HepG2 (cell line): ENCODE measurements around the gene FNDC3B. TPM values are rescaled to one million over a fixed set of nuclear protein-coding genes. Genes with fewer than 3 reads are reported as not detected.

Experiments
- ATAC-seq: fragments of 200-7000 bp; cut with Tn5 transposase; 3 replicates; pipeline ENCODE4 v1.9.1; 2020; ENCODE audit warnings: mild to moderate bottlenecking, moderate library complexity
- BruUV-seq: library from RNA; stranded (reverse); fragments of 400-500 nt; replicated peaks from 2 replicates; lab custom pipeline; 2021; lab: Mats Ljungman, UMichigan
- CTCF ChIA-PET: fragments of 300-600 bp; formaldehyde crosslinking; extraction: SDS; loops from one replicate; lab custom pipeline; 2021; ENCODE audit warnings: low total read pairs, inconsistent platforms, low intra/inter-chr PET ratio; lab: Yijun Ruan, JAX
- POLR2A ChIA-PET: fragments of 350-600 bp; sonication (Branson Sonifier 250); formaldehyde crosslinking; loops from one replicate; lab custom pipeline; 2020; ENCODE audit warnings: antibody characterized with exemption, inconsistent platforms; lab: Yijun Ruan, JAX
- DNase-seq: peaks from one replicate; pipeline ENCODE4 v3.0.0-alpha.2; 2015; ENCODE audit warnings: low spot score
- FAIRE-seq: peaks from 3 replicates; lab custom pipeline; 2011; peaks lifted over from hg19 to GRCh38; lab: Jason Lieb, UNC
- H2AFZ ChIP-seq: one replicate; pipeline ENCODE4 v1.6.1; 2011; ENCODE audit warnings: low read length, inconsistent platforms
- H3K27ac ChIP-seq: fragments of 300-600 bp; 3 replicates; pipeline ENCODE4 v1.8.0; 2011; ENCODE audit warnings: mixed run types, mild to moderate bottlenecking, mixed read lengths, low read length, inconsistent platforms; ENCODE audit not compliant: insufficient read depth; ENCODE audit errors: extremely low read length
- H3K27me3 ChIP-seq, 2 experiments: fragments of 200-600 bp in 1 of 2; 2 replicates in 1 of 2; 3 replicates in 1 of 2; pipeline versions ENCODE4 v1.6.0 to v1.8.0; 2011; ENCODE audit warnings: low read length in 2 of 2, mild to moderate bottlenecking in 2 of 2, moderate library complexity in 2 of 2, inconsistent platforms in 1 of 2; ENCODE audit not compliant: insufficient read depth in 2 of 2, control insufficient read depth in 1 of 2
- H3K36me3 ChIP-seq, 2 experiments: fragments of 200-600 bp in 1 of 2; replicated peaks in 1 of 2; 2 replicates in 1 of 2; 3 replicates in 1 of 2; pipeline versions ENCODE4 v1.5.1 to v1.8.0; 2011; ENCODE audit warnings: low read length in 2 of 2, inconsistent platforms in 1 of 2; ENCODE audit not compliant: insufficient read depth in 2 of 2, control insufficient read depth in 1 of 2
- H3K4me1 ChIP-seq: 2 replicates; pipeline ENCODE4 v1.5.1; 2012; ENCODE audit warnings: low read length, inconsistent platforms; ENCODE audit not compliant: insufficient read depth
- H3K4me2 ChIP-seq: 2 replicates; pipeline ENCODE4 v1.6.0; 2011; ENCODE audit warnings: low read depth, low read length, inconsistent platforms
- H3K4me3 ChIP-seq, 3 experiments: fragments of 200-600 bp in 1 of 3; sonication (generic), shearing (Covaris generic) in 1 of 3; replicated peaks in 1 of 3; 2 replicates each; pipeline ENCODE4 v1.5.1; 2011 to 2016; ENCODE audit warnings: low read length in 3 of 3, inconsistent platforms in 2 of 3, low read depth in 2 of 3, mild to moderate bottlenecking in 2 of 3, control low read depth in 1 of 3, mixed read lengths in 1 of 3; ENCODE audit not compliant: insufficient read depth in 1 of 3
- H3K79me2 ChIP-seq: one replicate; pipeline ENCODE4 v1.6.1; 2011; ENCODE audit warnings: low read length, inconsistent platforms; ENCODE audit not compliant: insufficient read depth
- H3K9ac ChIP-seq: 2 replicates; pipeline ENCODE4 v1.6.0; 2011; ENCODE audit warnings: mild to moderate bottlenecking, low read depth, low read length, inconsistent platforms; ENCODE audit not compliant: insufficient read depth
- H3K9me3 ChIP-seq: 2 replicates; pipeline ENCODE4 v1.5.1; 2012; ENCODE audit warnings: mild to moderate bottlenecking, low read length
- H4K20me1 ChIP-seq: 2 replicates; pipeline ENCODE4 v1.6.0; 2011; ENCODE audit warnings: inconsistent platforms, mild to moderate bottlenecking, low read length, moderate library complexity; ENCODE audit not compliant: insufficient read depth
- ARNT2 ChIP-seq: sonication (generic); formaldehyde crosslinking; IDR thresholded peaks from 2 replicates; pipeline ENCODE4 v1.8.0; 2022; ENCODE audit warnings: mild to moderate bottlenecking, low read depth, missing genetic modification reagents, moderate library complexity
- ATAD3A ChIP-seq: sonication (generic); formaldehyde crosslinking; IDR thresholded peaks from 2 replicates; pipeline ENCODE4 v1.4.0; 2020; ENCODE audit warnings: missing genetic modification reagents
- BRD4 ChIP-seq: sonication (generic); formaldehyde crosslinking; IDR thresholded peaks from 2 replicates; pipeline ENCODE4 v1.4.0; 2020; ENCODE audit warnings: missing genetic modification reagents
- CCDC6 ChIP-seq: sonication (generic); formaldehyde crosslinking; IDR thresholded peaks from 2 replicates; pipeline ENCODE4 v1.8.1; 2022; ENCODE audit warnings: mild to moderate bottlenecking, missing genetic modification reagents, moderate library complexity
- CREB1 ChIP-seq, 2 experiments: fragments of 450-650 bp in 1 of 2; IDR thresholded peaks; 2 replicates each; pipeline ENCODE4 v1.6.1; 2016 to 2017; ENCODE audit warnings: control low read depth in 1 of 2, mild to moderate bottlenecking in 1 of 2, missing compliant biosample characterization in 1 of 2, missing genetic modification characterization in 1 of 2
- GATAD1 ChIP-seq: IDR thresholded peaks from 2 replicates; pipeline ENCODE4 v1.6.1; 2016; ENCODE audit warnings: missing genetic modification reagents, missing compliant biosample characterization
- GLMP ChIP-seq: sonication (generic); formaldehyde crosslinking; IDR thresholded peaks from 2 replicates; pipeline ENCODE4 v1.9.0; 2021; ENCODE audit warnings: missing genetic modification reagents, mild to moderate bottlenecking, borderline replicate concordance
- HDAC6 ChIP-seq: fragments of 200-600 bp; sonication (generic); IDR thresholded peaks from 2 replicates; pipeline ENCODE4 v1.7.0; 2017; ENCODE audit warnings: mild to moderate bottlenecking, antibody characterized with exemption, low read length, low read depth
- HMGXB4 ChIP-seq, 2 experiments: sonication (generic) in 1 of 2; formaldehyde crosslinking in 1 of 2; IDR thresholded peaks; 2 replicates each; pipeline versions ENCODE4 v1.4.0 to v1.6.1; 2018 to 2020; ENCODE audit warnings: missing genetic modification reagents in 2 of 2, borderline replicate concordance in 1 of 2, low read depth in 1 of 2, mild to moderate bottlenecking in 1 of 2, missing biosample characterization in 1 of 2
- HNRNPL ChIP-seq: fragments of 200-400 bp; formaldehyde crosslinking; IDR thresholded peaks from 2 replicates; pipeline ENCODE4 v1.6.1; 2017; ENCODE audit warnings: mild to moderate bottlenecking, low read depth, low read length
- HNRNPLL ChIP-seq: fragments of 200-400 bp; formaldehyde crosslinking; IDR thresholded peaks from 2 replicates; pipeline ENCODE4 v1.6.1; 2017; ENCODE audit warnings: mild to moderate bottlenecking, low read depth, low read length; ENCODE audit not compliant: poor library complexity, severe bottlenecking
- POLR2A ChIP-seq, 2 experiments: IDR thresholded peaks; 2 replicates each; pipeline ENCODE4 v1.6.1; 2011; ENCODE audit warnings: low read depth in 2 of 2, low read length in 2 of 2, mild to moderate bottlenecking in 1 of 2, moderate library complexity in 1 of 2; ENCODE audit not compliant: insufficient read depth in 1 of 2
- RAD21 ChIP-seq: fragments of 450-650 bp; formaldehyde crosslinking; IDR thresholded peaks from 2 replicates; pipeline ENCODE4 v1.5.0; 2020; ENCODE audit warnings: mild to moderate bottlenecking
- RELA ChIP-seq: sonication (generic); formaldehyde crosslinking; IDR thresholded peaks from 2 replicates; pipeline ENCODE4 v1.4.0; 2020; ENCODE audit warnings: missing genetic modification reagents
- SIX1 ChIP-seq: sonication (generic); formaldehyde crosslinking; IDR thresholded peaks from 2 replicates; pipeline ENCODE4 v1.4.0; 2020; ENCODE audit warnings: missing genetic modification reagents, borderline replicate concordance
- SMAD1 ChIP-seq: sonication (generic); formaldehyde crosslinking; IDR thresholded peaks from 2 replicates; pipeline ENCODE4 v1.4.0; 2020; ENCODE audit warnings: missing genetic modification reagents, low read depth, mild to moderate bottlenecking, borderline replicate concordance
- SUZ12 ChIP-seq: fragments of 150-350 bp; IDR thresholded peaks from 2 replicates; pipeline ENCODE4 v1.6.1; 2014; ENCODE audit warnings: low read depth, low read length
- THAP11 ChIP-seq: IDR thresholded peaks from 2 replicates; pipeline ENCODE4 v1.6.1; 2016; ENCODE audit warnings: missing biosample characterization, missing genetic modification reagents
- ZC3H4 ChIP-seq: sonication (generic); formaldehyde crosslinking; IDR thresholded peaks from 2 replicates; pipeline ENCODE4 v1.4.0; 2020; ENCODE audit warnings: missing genetic modification reagents, borderline replicate concordance
- ZNF672 ChIP-seq: sonication (generic); formaldehyde crosslinking; IDR thresholded peaks from 2 replicates; pipeline ENCODE4 v1.8.1; 2022; ENCODE audit warnings: missing genetic modification reagents
- WGBS: methylation state at CpG from one replicate; pipeline ENCODE4 v1.1.6; 2017; ENCODE audit warnings: low lambda C conversion rate; 5-methylcytosine and 5-hydroxymethylcytosine counted together
- in situ Hi-C: cut with HindIII; loops from 2 replicates; pipeline ENCODE4 v1.10.0; 2017; ENCODE audit warnings: low pct_unique_long_range_greater_than_20kb; ENCODE audit not compliant: extremely low pct_ligation_motif_present
- intact Hi-C: fragments of 100-400 bp; cut with micrococcal nuclease; formaldehyde crosslinking; loops from one replicate; pipeline ENCODE4 v1.10.0; 2022; ENCODE audit not compliant: unreplicated experiment
- polyA plus RNA-seq, 8 experiments: library from polyadenylated mRNA; depleted of rRNA in 3 of 8; stranded (reverse) in 7 of 8; unstranded in 1 of 8; fragments of >200 nt; fragmentation: Illumina TruSeq in 4 of 8; extraction: Trizol in 4 of 8; gene quantifications; 2 replicates each; pipeline versions ENCODE4 v1.2.1 to v1.2.3, GENCODE V29; 2011 to 2016; ENCODE audit warnings: low read depth in 4 of 8, missing spikeins in 1 of 8, mixed read lengths in 1 of 8; ENCODE audit not compliant: insufficient read depth in 1 of 8
- total RNA-seq, 5 experiments: library from RNA; depleted of rRNA; stranded (reverse); fragments of >200 nt; fragmentation: Illumina TruSeq; extraction: Trizol; gene quantifications; 2 replicates each; pipeline ENCODE4 v1.2.3, GENCODE V29; 2016; ENCODE audit warnings: low read depth in 1 of 5

Gene FNDC3B
- total and polyA plus RNA-seq, 2 of the 13 experiments (the other 11 are each of a cell fraction or from before 2014, with no cell fraction given) = 74.8 to 103 TPM

- peak overlapping the region; percentile 99 for H3K27ac ChIP-seq
- H3K4me3 ChIP-seq = peak overlapping the region; percentile 93 to 99 (median 95)
- POLR2A ChIA-PET = interaction anchor here (0.7 to 4.7 kb wide), 22 partner anchors 10 to 232 kb away, joined by 3 to 66 read pairs (median 4); partner anchors contain the start of genes PLD1 and TMEM212
- no peak for ATAC-seq
- peaks cover 2 to 18% of the 10 kb centered on the region in 2 experiments; a peak in 2 of 5 replicates for H3K36me3 ChIP-seq
- H3K9me3 ChIP-seq = no peaks in the 10 kb centered on the region
- WGBS = 2% methylated on average over 6 of the region's 6 CpGs
- intact Hi-C loops = loop anchor here (5.0 kb wide), 2 partner anchors 40 to 235 kb away; no protein-coding TSS in a partner anchor
- no peak for DNase-seq
- H3K4me1 ChIP-seq = peaks cover 55% of the 10 kb centered on the region
- in situ Hi-C loops = no loop called here
- peaks cover 93% of the 10 kb centered on the region for H3K79me2 ChIP-seq
- peaks cover 40% of the 10 kb centered on the region for H4K20me1 ChIP-seq
- H3K9ac ChIP-seq = peak overlapping the region; percentile 100
- H2AFZ ChIP-seq = no peak overlapping the region
- no TSS peak for BruUV-seq
- no peak for TF ChIP-seq SMAD1 (CRISPR knock-in tag)
- TF ChIP-seq POLR2A (IDR thresholded peaks at IDR 0.05; ENCODE audit: insufficient read depth in 1 of 2, low read depth in 2 of 2, low read length in 2 of 2) = peak in 1 of 2 experiments; percentile 38; a peak in 2 of 4 replicates
- no peak for TF ChIP-seq RELA (CRISPR knock-in tag)
- TF ChIP-seq ATAD3A (CRISPR knock-in tag) = no peak
- TF ChIP-seq HDAC6 = peak; percentile 33; the same call in 1 of the 2 replicates
- no peak for TF ChIP-seq GLMP (CRISPR knock-in tag)
- no peak for TF ChIP-seq HNRNPL
- TF ChIP-seq ZC3H4 = 0 out of 2 replicates have a peak, but pooled peaks have one; percentile 25
- no peak for TF ChIP-seq RAD21
- TF ChIP-seq GATAD1 (CRISPR knock-in tag) = 0 out of 2 replicates have a peak, but pooled peaks have one; percentile 13
- no peak; the same call in 1 of the 2 replicates for TF ChIP-seq SIX1
- 0 out of 4 replicates have a peak, but pooled peaks of 1 of the 2 experiments have one; percentile 40 for TF ChIP-seq HMGXB4 (CRISPR knock-in tag; IDR thresholded peaks at IDR 0.05; ENCODE audit: borderline replicate concordance in 1 of 2, low read depth in 1 of 2)
- TF ChIP-seq BRD4 (CRISPR knock-in tag) = no peak
- 0 out of 2 replicates have a peak, but pooled peaks have one; percentile 16 for TF ChIP-seq CCDC6 (CRISPR knock-in tag)
- 0 out of 2 replicates have a peak, but pooled peaks have one; percentile 1 for TF ChIP-seq THAP11 (CRISPR knock-in tag)
- TF ChIP-seq CREB1 (IDR thresholded peaks at IDR 0.05) = no peak
- no peak for TF ChIP-seq CREB1 (CRISPR knock-in tag; IDR thresholded peaks at IDR 0.05)
- TF ChIP-seq ARNT2 (CRISPR knock-in tag) = 0 out of 2 replicates have a peak, but pooled peaks have one; percentile 9
- no peak for TF ChIP-seq SUZ12
- no peak for TF ChIP-seq HNRNPLL
- no peak for TF ChIP-seq ZNF672 (CRISPR knock-in tag)
- peak overlapping the region; percentile 97 for H3K4me2 ChIP-seq
- no peaks in the 10 kb centered on the region; a peak in 1 of 5 replicates for H3K27me3 ChIP-seq
- CTCF ChIA-PET = no interaction called here
- no peak for FAIRE-seq
Measured at GRCh38 chr3:172042136-172042662, 2.8 kb downstream of the FNDC3B start.
